RWPE1 (cell line): ENCODE data around the gene FOXP2.
"Not testable (repeated sequence)": the region's sequence is repeated elsewhere in the genome, so short reads cannot be mapped to it uniquely, and the experiment has no call there.

Experiments
- CTCF ChIA-PET: fragments of 350-600 bp; sonication (Branson Sonifier 250); formaldehyde crosslinking; extraction: SDS; loops from one replicate; lab custom pipeline; 2021; lab: Yijun Ruan, JAX
- POLR2A ChIA-PET: fragments of 400-600 bp; formaldehyde crosslinking; extraction: SDS; loops from one replicate; lab custom pipeline; 2020; ENCODE audit warnings: antibody characterized with exemption; ENCODE audit not compliant: low non-redundant PET; lab: Yijun Ruan, JAX
- DNase-seq: peaks from one replicate; pipeline ENCODE4 v3.0.0; 2012; ENCODE audit warnings: low spot score
- H3K27ac ChIP-seq: fragments of 450-650 bp; 2 replicates; pipeline ENCODE4 v1.5.1; 2017
- CTCF ChIP-seq: fragments of 450-650 bp; conservative IDR thresholded peaks from 2 replicates; pipeline ENCODE4 v1.5.1; 2017; ENCODE audit warnings: low read depth, mild to moderate bottlenecking

The FOXP2 gene

GRCh38 chr7:114533131-114533530 lies 118.5 kb downstream of the FOXP2 start:
- CTCF ChIA-PET, result no interaction called here
- POLR2A ChIA-PET, result no interaction called here
- no peak for TF ChIP-seq CTCF
- no peak overlapping the region for H3K27ac ChIP-seq
- no peak for DNase-seq

GRCh38 chr7:114534953-114535352 lies 120.3 kb downstream of the FOXP2 start:
- no peak for TF ChIP-seq CTCF
- ChIA-PET POLR2A (no interaction called here), CTCF (no interaction called here)
- DNase-seq, result no peak
- H3K27ac ChIP-seq, result no peak overlapping the region

- no peak for TF ChIP-seq CTCF
- CTCF ChIA-PET, result interaction anchor here (0.5 to 0.8 kb wide), 7 partner anchors 28 to 458 kb away, joined by 3 to 6 read pairs (median 3); no protein-coding TSS in a partner anchor
- no peak overlapping the region for H3K27ac ChIP-seq
- POLR2A ChIA-PET, result no interaction called here
- DNase-seq, result peak; percentile 2
Observed at GRCh38 chr7:114539575-114539974, 125.0 kb downstream of the FOXP2 start.

GRCh38 chr7:114540291-114540690 lies 125.7 kb downstream of the FOXP2 start:
- DNase-seq, result no peak
- no peak for TF ChIP-seq CTCF
- no peak overlapping the region for H3K27ac ChIP-seq
- ChIA-PET POLR2A (no interaction called here), CTCF (no interaction called here)

GRCh38 chr7:114547346-114547745 lies 132.7 kb downstream of the FOXP2 start:
- DNase-seq, H3K27ac ChIP-seq, CTCF ChIA-PET, POLR2A ChIA-PET: not testable (repeated sequence)

- H3K27ac ChIP-seq, result no peak overlapping the region
- ChIA-PET POLR2A (no interaction called here), CTCF (interaction anchor here (0.5 kb wide), 1 partner anchor 22 kb away, joined by 3 read pairs; no protein-coding TSS in a partner anchor)
- no peak for TF ChIP-seq CTCF
- DNase-seq, result no peak
Observed at GRCh38 chr7:114548081-114548980, 133.7 kb downstream of the FOXP2 start.

GRCh38 chr7:114554781-114555537 lies 140.3 kb downstream of the FOXP2 start:
- peak; percentile 18 for DNase-seq
- POLR2A ChIA-PET, result no interaction called here
- TF ChIP-seq CTCF, result no peak
- no peak overlapping the region for H3K27ac ChIP-seq
- CTCF ChIA-PET, result interaction anchor here (0.5 kb wide), 1 partner anchor 21 kb away, joined by 4 read pairs; no protein-coding TSS in a partner anchor
